Islet of Langerhans (tissue), 1 donor: ENCODE measurements around the gene TMEM9.

Source experiments
- FAIRE-seq: peaks from one replicate; lab custom pipeline; 2011; peaks lifted over from hg19 to GRCh38; lab: Jason Lieb, UNC

The TMEM9 gene

DNA sequence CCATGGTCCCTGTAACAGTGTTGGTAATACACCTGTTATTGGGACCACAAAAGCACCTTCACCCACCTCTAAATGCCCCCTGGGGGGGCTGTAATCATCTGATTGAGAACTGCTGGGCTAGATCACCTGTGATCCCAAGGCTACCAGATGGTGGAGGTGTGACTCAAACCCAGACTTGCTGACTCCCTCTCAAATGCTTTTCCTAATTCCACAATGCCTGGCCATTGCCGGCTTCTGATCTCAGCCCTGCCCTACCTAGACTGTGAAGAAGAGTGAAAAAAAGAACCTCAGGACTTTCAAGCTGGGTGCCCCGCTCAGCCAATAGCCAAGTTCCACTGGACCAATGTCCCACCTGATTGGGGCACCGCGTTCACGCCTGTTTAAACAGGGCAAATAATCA is 9.6 kb downstream of the TMEM9 start:
- FAIRE-seq, result no peak

DNA sequence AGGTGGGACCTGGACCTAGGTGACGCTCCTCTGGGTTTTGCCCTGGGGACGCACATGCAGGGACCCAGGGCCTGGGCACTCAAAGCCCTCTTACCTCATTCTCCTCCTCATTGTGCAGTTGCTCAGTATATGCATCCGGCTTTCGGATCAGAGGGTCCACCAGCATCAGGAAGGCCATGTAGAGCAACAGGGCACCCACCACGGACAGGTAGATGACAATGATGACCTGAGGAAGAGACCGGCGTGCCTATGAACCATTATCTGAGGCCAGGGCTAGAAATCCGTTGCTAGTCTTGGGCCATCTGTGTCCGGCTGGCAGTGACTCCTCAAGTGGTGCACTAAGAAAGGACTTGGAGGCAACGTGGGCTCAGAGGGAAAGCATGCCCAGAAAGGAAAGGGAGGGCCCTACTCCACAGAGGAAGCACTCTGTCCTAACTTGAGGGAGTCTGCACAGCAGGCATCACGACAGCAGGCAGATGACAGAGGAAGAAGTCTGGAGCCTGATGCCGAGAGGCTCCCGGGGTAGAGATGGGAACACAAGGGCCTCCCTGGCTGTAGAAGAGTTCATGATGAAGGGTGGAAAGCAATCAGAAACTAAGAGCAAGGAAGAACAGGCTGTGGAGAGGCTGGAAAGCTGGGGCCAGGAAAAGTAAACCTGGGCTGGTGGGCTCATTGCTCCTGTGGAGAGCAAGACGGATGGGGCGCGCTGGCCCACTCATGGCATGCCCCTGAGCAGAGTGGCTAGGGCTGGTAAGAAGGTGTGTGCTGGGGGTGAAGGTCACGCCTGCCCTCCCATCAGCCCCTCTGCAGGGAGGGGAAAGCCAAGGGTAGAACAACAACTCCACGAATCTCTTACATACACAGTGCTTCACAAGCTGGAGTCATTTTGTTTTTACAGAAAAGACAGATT is 10.3 kb downstream of the TMEM9 start:
- no peak for FAIRE-seq

DNA sequence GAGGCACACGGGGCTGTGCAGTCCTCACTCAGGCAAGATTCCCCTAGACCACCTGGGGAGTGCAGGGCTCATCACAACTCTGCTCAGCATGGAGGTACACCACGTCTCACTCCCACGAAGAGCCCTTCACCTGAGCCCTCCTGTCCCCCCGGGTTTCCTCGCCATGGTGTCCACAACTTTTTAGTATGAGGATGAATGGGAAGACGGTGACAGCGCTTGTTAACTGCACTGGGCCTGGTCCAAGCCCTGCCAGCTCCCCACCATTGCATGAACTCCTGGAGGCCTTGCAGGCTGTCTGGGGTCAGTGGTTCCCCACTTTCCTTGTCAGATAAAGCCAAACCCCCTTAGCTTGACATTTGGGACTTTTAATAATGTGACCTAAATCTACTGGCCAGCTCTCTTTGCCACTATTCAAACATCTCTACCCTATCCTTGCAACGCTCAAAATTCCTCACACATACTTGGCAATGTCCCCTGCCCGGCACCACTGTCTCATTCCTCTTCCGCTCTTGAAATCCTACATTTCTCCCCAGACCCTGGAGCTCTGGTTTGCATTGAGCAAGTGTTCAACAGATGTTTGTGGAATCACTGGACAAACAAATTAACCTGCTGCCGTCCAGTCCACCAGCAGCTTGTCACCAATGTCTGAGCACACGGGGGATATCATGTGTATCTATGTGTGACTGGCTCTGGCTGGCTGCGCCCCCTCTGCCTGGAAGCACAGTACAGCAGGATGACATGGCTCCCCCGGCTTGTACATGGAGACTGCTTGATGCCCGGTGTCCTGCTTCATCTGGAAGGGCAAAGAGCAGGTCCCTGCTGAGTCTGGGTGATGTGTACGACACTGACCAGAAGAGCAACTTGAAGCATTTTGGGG is 11.2 kb downstream of the TMEM9 start:
- FAIRE-seq, result no peak

DNA sequence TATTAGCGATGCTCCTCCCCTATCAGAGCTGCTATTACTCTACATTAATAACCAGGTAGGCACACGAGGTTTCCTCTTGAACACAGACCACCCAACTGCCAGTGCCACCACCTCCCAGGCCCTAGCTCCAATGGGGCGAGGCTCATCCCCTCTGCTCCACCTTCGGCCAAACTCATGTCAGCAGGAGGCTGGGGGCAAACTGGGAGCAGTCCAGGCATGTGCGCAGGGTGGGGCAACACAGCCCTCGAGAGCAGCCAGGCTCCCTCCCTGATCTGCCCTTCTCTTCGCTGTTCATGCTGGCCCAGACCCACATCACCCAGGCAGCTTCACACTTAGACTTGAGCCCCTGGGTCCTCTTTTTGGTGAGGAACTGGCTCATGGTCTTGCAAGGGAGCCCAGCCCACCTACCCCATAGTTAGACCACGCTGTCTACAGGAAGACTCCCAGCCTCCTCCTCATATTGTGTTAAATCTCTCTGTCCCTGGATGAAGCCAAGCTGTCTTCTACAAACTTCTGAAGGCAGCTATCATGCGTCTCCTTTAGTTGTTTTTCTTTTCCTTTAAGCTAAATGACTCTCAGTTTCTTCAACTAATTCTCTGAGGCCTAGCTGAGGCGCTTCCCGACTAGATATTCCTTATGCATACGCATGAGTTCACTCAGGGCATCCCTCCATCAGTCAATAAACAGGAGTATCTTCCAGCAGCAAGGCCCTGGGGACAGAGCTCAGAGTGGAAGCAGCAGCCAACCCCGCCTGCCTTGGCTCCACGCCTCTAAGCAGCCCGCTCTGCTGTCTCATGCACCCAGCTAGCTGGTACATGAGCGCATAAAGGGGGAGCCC is 12.0 kb downstream of the TMEM9 start:
- no peak for FAIRE-seq

DNA sequence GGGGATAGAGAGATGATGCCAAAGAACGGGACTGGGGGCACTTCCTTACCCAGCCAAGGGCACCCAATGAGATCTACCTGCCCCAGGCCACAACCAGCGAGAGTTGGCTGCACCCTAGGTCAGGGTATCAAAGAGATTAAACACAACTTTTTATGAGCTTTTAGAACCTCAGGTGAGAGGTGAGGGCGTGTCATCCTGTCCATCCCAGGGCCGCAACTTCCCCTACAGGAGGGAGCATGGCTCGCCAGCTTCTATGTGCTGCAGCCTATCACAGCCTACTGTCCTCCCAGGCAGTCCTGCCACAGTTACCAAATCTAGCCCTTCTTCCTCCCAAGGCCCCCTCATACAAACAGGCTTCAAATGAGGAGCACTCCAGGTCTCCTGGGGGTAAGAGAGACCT is 12.9 kb downstream of the TMEM9 start:
- no peak for FAIRE-seq

DNA sequence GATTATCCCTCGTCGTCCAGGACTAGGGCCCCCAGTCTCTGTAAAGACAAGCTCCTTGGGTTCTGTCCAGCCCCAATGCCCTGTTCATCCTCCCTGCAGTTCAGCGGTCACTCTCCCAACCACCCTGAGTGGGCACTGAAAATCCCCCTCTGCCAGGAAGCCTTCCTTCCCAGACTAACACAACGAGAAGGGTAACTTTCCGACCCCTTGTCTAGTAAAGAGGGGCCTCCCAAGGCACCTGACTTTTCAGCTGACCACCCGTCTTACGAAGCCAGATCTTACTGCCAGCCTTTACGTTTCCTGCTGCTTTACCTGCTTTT is 13.4 kb downstream of the TMEM9 start:
- FAIRE-seq, result no peak

DNA sequence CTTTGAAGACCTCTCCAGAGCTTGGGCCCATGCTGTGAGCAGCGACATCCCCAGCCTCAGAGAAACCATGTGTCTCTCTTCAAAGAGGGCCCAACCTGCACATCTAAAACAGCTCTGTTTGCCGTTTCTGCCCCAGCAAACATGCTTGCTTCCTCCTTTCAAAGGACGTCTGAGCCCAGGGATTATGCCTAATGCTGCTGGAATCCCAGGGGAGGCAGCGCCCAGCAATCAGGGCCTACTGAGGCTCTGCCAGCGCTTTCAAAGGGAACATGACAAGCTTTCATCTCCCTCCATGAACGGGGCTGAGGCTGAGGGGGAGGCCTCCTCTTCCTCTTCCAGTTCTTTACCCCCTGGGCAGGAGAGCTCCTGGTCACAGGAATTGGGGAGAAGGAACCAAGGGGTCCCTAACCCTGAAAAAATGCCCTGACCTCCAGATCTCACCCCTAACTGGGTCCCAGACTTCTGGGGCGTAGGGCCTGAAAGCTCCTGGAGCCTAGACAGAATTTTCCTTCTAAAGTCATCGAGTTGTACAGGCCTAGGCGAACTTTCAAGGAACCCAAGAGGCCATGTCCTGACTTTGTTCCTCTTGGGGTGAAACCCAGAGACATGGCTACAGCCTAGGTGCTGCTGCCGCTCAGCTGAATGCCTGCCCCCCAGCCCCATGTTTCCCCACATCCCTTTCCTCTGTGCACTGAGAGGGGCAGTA is 13.9 kb downstream of the TMEM9 start:
- FAIRE-seq, result no peak

DNA sequence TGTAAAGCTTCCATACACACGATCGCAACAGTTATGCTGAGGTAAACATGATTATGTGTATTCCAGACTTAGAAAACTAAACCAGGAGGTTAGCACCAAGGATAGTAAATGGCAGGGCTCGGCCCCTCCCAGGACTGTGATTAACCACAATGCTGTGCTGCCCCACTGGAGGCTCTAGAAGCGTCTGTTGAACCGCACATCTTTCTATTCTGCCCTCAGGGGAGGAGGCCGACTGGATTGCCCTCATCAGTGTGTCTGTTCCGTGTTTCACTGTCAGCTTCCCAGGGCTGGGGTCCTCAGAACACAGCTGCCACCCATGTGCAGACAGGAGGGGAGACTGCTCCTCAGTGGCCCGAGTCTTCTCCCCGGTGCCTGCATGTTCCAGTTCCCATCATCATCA is 14.5 kb downstream of the TMEM9 start:
- no peak for FAIRE-seq

DNA sequence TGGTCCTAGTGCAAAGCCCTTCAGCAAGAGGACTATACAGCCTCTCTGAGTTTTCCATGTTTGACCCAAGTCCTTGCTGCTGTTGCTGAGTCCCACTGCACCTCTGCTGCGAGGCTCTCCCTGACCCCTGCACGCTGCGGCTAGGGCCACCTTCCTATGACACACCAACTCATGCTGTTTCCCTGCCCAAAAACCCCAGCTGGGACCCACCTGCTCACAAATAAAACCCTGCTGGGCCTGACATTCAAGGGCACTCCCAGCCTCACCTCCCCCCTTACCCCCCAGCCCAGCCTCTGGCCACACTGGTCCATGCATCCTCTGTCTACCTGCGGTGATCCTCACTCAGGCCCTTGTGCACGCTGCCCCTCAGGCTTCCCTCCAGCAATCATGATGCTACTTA is 15.0 kb downstream of the TMEM9 start:
- no peak for FAIRE-seq

DNA sequence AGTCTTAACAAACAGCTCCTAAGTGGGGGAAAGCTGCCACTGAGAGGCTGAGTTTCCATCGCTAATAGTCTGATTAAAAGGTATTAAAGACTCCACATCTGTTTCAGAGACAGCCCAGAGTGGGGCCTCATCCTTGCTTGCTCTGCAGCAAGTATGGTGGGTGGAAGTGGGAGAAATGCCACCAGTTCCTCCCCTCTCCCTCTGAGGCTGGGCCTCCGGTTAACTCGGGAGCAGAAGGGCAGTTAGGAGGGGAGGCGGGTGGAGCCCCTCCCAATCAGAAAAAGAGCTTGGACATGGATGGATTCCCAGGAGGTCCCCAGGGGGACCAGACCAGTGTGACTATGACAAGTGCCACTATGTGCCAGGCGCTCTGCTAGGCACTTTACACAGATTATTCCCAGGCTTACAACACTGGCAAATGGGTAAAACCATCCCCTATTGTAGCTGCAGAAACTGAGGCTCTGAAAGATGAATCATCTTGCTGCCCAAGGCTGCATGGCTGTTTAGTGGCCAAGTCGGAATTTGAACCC is 15.9 kb downstream of the TMEM9 start:
- no peak for FAIRE-seq

DNA sequence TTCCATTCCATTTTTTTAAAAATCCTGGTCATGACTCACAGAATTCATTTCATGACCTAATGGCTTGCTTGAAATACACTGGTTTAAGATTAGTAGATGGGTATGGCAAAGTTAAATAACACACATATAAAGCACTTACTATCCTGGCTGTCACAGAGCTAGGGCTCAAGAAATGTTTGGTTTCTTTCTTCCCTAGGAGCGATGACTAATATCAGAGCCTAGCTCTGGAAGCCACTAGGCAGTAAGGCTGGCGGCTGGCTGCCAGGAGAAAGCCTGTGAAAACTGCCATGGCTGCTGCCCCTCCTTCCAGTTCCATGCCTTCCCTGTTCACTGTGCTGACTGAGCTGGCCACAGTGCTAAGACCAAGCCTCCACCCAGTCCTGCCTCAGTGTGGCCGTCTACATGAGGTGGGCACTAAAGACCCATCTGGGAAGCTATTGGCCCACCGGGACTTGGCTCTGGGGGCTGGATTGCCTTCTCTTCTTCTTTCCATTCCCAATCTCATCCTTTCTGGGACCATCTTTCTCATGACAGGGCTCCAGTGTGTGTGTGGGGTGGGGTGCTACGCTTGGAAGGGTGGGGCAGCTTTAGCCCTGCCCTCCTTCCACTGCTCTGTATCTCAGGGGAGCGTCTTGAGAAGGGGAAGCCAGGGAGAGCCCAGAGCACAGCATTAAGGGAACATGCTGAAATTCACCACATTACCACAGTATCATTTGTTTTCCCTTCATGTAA is 16.5 kb downstream of the TMEM9 start:
- FAIRE-seq, result no peak

DNA sequence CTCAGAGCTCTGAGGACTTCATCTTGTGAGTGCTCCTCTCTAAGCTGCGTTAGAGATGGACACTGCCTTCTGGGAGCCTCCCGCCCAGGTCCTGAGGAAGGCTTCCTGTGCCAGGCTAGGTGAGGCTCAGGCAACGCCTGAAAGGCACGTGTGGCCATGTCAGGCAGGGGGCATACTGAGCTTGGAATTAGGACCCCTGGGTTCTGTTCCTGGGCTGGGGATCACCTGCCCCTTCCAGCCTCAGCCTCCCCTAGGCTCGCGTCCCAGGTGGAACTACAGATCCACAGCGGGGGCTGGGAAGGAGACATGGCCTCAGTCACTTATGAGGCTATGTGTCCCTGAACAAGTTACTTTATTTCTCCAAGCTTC is 17.3 kb downstream of the TMEM9 start:
- no peak for FAIRE-seq

DNA sequence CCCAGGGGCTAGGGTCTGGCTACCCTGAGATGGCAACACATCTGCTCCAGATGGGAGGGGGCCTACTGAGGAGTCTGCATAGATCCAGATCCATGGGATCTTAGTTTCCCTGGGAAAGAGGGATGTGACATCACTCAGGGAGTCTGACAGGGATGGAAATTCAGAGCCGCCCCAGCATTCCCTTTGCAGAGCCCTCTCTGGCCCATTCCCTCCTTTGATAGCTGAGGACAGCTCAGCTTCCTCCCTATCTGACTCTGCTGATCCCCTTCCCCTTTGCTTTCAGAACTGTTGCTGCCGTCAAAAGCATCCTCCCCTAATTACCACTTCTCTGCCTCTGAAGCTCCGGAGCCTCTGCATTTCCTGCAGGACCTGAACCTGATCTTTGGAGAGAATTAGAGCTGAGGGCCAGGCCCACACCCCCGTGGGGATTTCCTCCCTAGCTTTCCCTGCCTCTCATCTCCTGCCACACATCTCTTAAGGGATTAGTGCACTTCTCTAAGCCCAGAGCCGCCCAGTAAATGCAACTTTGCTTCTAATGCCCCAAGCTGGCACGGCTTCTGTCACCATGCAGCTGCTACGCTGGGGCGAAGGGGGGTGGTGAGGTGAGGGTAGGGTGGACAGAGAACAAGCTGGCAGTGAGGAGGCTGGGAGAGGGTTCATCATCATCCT is 17.8 kb downstream of the TMEM9 start:
- FAIRE-seq, result no peak

DNA sequence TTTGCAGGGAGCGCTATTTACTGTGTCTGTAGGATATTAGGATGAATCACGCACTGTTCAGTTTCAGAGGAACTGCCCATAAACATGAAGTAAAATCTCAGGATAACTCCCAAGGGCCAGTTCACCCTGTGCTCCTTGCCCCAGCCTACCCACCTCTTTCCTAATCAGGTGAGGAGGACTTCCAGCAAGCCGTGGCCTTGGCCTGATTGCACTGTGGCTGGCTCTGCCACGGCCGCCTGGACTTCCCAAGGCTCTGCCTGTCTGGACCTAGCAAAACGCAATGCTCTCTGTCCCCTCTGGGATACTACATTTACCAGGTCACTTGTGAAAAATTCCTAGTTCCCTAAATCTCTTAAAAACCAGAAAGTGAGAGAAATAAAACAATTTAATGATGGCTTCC is 19.9 kb downstream of the TMEM9 start:
- FAIRE-seq, result no peak

DNA sequence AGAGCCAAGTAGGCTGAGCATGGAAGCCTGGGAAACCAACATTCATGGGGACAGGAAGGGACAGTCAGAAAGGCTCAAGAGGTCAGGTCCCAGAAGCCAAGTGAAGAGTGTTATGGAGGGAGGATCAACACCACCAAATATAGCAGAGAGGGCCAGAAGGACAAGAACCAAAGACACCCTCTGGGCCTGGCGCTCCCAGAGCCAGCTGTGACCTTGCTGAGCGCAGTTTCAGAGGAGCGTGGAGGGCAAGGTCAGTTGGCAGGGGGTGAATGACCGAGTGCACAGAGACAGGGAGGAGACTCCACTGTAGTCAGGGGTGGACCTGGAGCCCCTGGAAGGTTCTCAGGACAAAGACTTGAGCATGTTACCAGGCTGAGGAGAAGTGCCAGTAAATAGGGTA is 22.9 kb downstream of the TMEM9 start:
- no peak for FAIRE-seq

DNA sequence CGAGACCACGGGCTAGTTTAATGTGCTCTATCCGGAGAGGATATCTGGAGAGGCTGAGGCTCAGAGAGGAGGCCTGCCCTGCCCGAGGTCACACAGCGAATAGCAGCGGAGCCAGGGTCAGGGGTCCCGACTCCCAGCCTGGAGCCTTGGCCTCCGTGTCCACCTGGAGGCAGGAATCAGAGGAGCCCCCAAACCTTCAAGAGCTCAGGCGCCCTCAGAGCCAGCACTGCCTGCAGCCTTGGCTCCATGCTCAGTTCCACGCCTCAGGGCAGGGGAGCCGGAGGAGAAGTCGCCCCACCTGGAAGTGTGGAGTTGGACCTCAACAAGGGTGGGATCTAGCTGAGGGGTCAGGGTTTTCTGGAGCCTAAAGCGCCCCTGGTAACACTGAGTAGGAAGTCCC is 25.3 kb downstream of the TMEM9 start:
- FAIRE-seq, result no peak

DNA sequence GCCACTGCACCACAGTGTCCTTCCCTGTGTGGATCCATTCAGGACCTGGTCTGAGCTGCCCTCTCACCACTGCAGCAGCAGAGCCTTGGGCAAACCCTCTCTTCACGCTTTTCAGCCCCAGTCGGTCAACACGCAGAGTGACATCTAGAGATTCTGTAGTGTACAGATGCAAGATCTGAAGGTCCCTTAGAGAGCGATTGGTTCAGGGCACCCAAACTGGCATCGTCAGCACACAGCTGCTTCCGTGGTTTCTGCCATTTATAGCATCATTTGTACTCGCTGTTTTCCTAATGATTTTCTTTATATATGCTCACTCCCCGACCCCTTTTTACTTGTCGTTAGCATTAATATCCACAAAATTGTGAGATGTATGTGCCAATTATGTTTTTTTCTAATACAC is 25.8 kb downstream of the TMEM9 start:
- no peak for FAIRE-seq

DNA sequence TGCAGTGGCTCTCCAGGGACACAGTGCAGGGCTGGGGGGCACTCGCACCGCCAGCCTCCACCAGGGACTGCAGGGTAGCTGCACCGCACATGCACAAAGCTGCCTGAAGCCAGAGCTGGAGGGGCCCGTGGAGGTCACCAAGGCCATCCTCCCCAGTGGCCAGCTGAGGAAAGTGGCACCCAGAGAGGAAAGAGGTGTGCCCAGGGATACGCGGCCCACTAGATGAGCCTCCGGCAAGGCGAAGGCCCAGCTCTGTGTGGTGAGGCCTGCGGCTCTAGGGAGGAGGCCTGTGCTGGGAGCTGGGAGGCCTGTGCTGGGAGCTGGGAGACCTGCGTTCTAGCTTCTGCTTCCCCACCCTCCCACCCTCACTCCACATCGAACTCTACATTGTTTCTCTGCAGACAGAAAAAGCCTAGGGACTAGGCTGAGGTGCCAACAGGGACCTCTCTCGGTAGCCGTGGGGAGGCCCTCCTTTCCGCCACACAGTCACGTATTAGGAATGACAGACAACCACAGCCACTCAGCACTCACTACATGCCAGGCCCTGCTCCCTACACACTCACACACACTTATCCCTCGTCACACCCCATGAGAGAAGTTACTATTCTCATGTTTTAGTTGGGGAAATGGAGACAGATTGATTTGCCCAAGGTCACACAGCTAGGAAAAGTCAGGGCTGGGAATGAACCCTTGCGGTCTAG is 26.4 kb downstream of the TMEM9 start:
- FAIRE-seq, result no peak

DNA sequence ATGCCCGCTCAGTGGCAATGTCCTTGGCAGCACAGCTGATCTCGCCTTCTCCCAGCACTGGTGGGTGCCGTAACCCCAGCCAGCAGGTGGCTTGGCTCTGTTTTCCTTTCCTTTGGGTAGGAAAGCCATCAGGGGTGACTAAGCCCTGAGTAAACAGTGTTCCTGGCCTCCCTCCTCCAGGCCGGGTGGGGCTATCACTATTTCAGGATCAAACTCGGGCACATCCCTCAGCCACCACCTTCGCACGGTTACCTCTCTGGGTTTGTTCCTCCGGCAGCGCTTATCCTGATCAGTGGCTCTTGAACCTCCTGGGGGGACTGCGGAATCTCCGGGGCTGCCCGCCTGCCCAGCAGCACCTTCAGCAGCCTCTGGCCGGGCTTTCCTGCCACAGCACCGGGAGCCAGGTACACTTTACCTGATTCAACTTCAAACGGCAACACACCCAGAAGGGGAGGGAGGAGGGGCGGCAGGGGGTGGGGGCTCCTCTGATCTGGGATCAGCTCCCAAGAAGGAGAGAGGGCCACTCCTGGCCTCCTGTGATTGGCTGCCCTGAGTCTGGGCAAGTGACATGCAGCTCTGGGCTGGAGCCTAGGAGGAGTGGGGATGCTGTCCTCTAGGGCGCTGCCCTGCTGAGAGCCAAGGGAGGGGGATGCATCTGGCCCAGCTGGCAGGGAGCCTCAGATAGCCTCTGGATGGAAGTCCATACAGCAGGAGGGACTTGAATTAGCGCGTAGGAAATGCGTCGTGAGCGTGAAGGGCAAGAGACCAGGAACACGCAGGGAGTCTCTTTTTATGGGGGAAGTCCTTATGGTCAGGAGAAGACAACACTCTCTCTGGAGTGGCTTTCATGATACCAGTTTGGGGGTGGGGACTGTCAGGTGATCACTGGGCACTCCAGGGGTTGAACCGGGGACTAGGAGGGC is 27.2 kb downstream of the TMEM9 start, which contains the start of gene ASCL5:
Gene ASCL5 (minus strand): TSS at position 353 of the 923 bp plus-strand sequence. CDS start 11,812 bp downstream, outside the sequence.
- no peak for FAIRE-seq
